Stimulated activated CD8-positive, alpha-beta memory T cell treated with anti-CD3 and anti-CD28 coated beads, Interleukin-12 subunit alpha, Interleukin-12 subunit beta, amount 100 ng/mL, for 24 hours (primary cell): ENCODE measurements around the gene OR13C8.

ENCODE experiments used
- DNase-seq: peaks from one replicate; pipeline ENCODE4 v3.0.0-alpha.2; 2020; ENCODE audit errors: extremely low read depth

Gene OR13C8

DNA sequence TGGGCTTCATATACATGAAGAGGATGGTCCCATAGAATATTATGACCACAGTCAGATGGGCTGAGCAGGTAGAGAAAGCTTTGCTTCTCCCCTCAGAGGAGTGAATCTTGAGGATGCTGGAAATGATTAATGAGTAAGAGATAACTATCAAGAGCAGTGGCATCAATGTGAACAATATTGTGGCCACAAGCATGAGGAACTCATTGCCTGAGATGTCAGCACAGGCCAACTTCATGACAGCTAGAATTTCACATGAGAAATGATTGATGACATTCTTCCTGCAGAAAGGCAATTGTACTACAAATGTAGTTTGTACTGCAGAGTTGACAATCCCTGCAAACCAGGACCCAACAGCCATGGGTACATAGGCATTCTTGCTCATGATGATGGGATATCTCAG lies 48.5 kb downstream of the OR13C8 start:
- DNase-seq: no peak

DNA sequence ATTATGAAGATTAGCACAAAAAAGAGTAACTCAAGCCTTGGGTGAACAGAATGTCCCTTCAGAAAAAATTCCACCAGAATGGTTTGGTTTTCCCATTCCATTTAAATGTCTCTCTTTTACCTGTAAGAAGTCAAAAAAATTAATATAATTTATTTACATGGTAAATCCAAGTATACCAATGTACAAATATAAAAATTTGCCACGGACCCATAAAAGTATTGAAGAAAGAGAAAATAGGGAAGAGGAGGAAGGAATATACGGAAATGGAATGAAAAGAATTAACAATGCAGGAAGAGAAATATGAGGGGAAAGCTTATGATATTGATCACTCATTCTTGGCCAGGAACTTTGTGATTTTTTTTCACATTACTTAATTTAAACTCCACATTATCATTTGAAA lies 49.1 kb downstream of the OR13C8 start, which contains the start of gene OR13C9:
Gene OR13C9 (minus strand): TSS at position 101 of the 400 bp plus-strand sequence. CDS start 0 bp downstream, at position 101.
- no peak for DNase-seq
